SK-N-SH treated with all-trans-retinoic acid at 6 μM for 48 hours (cell line): ENCODE measurements around the gene SARS1.

Experiments
- ATAC-seq: fragments of 200-7000 bp; cut with Tn5 transposase; 3 replicates; pipeline ENCODE4 v1.9.1; 2020; ENCODE audit warnings: mild to moderate bottlenecking, moderate library complexity
- BACH2 ChIP-seq: fragments of 250-450 bp; sonication (Bioruptor Pico); IDR thresholded peaks from 2 replicates; pipeline ENCODE4 v1.9.0; 2021; ENCODE audit warnings: mild to moderate bottlenecking, borderline replicate concordance
- CREB5 ChIP-seq: fragments of 250-450 bp; sonication (Bioruptor Pico); IDR thresholded peaks from 2 replicates; pipeline ENCODE4 v1.5.1; 2020; ENCODE audit warnings: low read depth, mild to moderate bottlenecking, moderate library complexity
- CSDC2 ChIP-seq: fragments of 250-450 bp; sonication (Bioruptor Pico); IDR thresholded peaks from 2 replicates; pipeline ENCODE4 v1.5.0; 2020; ENCODE audit warnings: mild to moderate bottlenecking, moderate library complexity
- CSRNP3 ChIP-seq: fragments of 250-450 bp; sonication (Bioruptor Pico); IDR thresholded peaks from 2 replicates; pipeline ENCODE4 v1.5.1; 2021; ENCODE audit warnings: mild to moderate bottlenecking, moderate library complexity
- ESRRG ChIP-seq: fragments of 250-450 bp; sonication (Bioruptor Pico); IDR thresholded peaks from 2 replicates; pipeline ENCODE4 v1.6.1; 2021; ENCODE audit warnings: mild to moderate bottlenecking
- GLIS3 ChIP-seq: fragments of 250-450 bp; sonication (Bioruptor Pico); IDR thresholded peaks from 2 replicates; pipeline ENCODE4 v1.5.0; 2020; ENCODE audit warnings: mild to moderate bottlenecking, moderate library complexity
- ISL1 ChIP-seq: fragments of 250-450 bp; sonication (Bioruptor Pico); IDR thresholded peaks from 2 replicates; pipeline ENCODE4 v2.1.2; 2022; ENCODE audit warnings: mild to moderate bottlenecking, moderate library complexity
- OSR1 ChIP-seq: fragments of 250-450 bp; sonication (Bioruptor Pico); IDR thresholded peaks from 2 replicates; pipeline ENCODE4 v1.8.0; 2022; ENCODE audit warnings: moderate library complexity, mild to moderate bottlenecking, inconsistent platforms
- PATZ1 ChIP-seq: fragments of 250-450 bp; sonication (Bioruptor Pico); IDR thresholded peaks from 2 replicates; pipeline ENCODE4 v1.8.0; 2020; ENCODE audit warnings: mild to moderate bottlenecking, moderate library complexity, borderline replicate concordance
- POU6F1 ChIP-seq: fragments of 250-450 bp; sonication (Bioruptor Pico); IDR thresholded peaks from 2 replicates; pipeline ENCODE4 v1.8.0; 2021; ENCODE audit warnings: low read depth, mild to moderate bottlenecking, moderate library complexity, borderline replicate concordance
- PPARA ChIP-seq: fragments of 250-450 bp; sonication (Bioruptor Pico); IDR thresholded peaks from 2 replicates; pipeline ENCODE4 v1.5.0; 2020; ENCODE audit warnings: mild to moderate bottlenecking, borderline replicate concordance
- RARB ChIP-seq: fragments of 250-450 bp; sonication (Bioruptor Pico); IDR thresholded peaks from 2 replicates; pipeline ENCODE4 v1.8.0; 2021; ENCODE audit warnings: mild to moderate bottlenecking, moderate library complexity
- SNAI2 ChIP-seq: fragments of 250-450 bp; sonication (Bioruptor Pico); IDR thresholded peaks from 2 replicates; pipeline ENCODE4 v1.5.0; 2020; ENCODE audit warnings: mild to moderate bottlenecking, moderate library complexity
- TCF4 ChIP-seq: fragments of 250-450 bp; sonication (Bioruptor Pico); IDR thresholded peaks from 2 replicates; pipeline ENCODE4 v1.8.0; 2021; ENCODE audit warnings: mild to moderate bottlenecking, moderate library complexity, borderline replicate concordance
- TOX ChIP-seq: fragments of 250-450 bp; sonication (Bioruptor Pico); IDR thresholded peaks from 2 replicates; pipeline ENCODE4 v1.8.0; 2021; ENCODE audit warnings: mild to moderate bottlenecking, moderate library complexity, borderline replicate concordance
- TSHZ2 ChIP-seq: fragments of 250-450 bp; sonication (Bioruptor Pico); IDR thresholded peaks from 2 replicates; pipeline ENCODE4 v1.5.0; 2020; ENCODE audit warnings: mild to moderate bottlenecking, moderate library complexity
- ZC3H10 ChIP-seq: fragments of 250-450 bp; sonication (Bioruptor Pico); IDR thresholded peaks from 2 replicates; pipeline ENCODE4 v1.5.1; 2021; ENCODE audit warnings: mild to moderate bottlenecking, moderate library complexity
- ZFP3 ChIP-seq: fragments of 250-450 bp; sonication (Bioruptor Pico); IDR thresholded peaks from 2 replicates; pipeline ENCODE4 v1.5.0; 2020; ENCODE audit warnings: mild to moderate bottlenecking, moderate library complexity
- ZFP30 ChIP-seq: fragments of 450-650 bp; formaldehyde crosslinking; IDR thresholded peaks from 2 replicates; pipeline ENCODE4 v1.5.0; 2022; ENCODE audit warnings: mild to moderate bottlenecking, moderate library complexity
- ZNF565 ChIP-seq: fragments of 450-650 bp; formaldehyde crosslinking; conservative IDR thresholded peaks from 2 replicates; pipeline ENCODE4 v1.5.0; 2020; ENCODE audit warnings: low read depth, mild to moderate bottlenecking, moderate library complexity
- ZNF70 ChIP-seq: fragments of 450-650 bp; formaldehyde crosslinking; IDR thresholded peaks from 2 replicates; pipeline ENCODE4 v1.5.0; 2020; ENCODE audit warnings: mild to moderate bottlenecking, moderate library complexity
- ZNF8 ChIP-seq: fragments of 450-650 bp; formaldehyde crosslinking; IDR thresholded peaks from 2 replicates; pipeline ENCODE4 v1.5.0; 2020; ENCODE audit warnings: mild to moderate bottlenecking, moderate library complexity

The SARS1 gene

GRCh38 chr1:109265016-109265415, 51.3 kb downstream of the SARS1 start:
- TF ChIP-seq SNAI2 (no peak), TOX (CRISPR knock-in tag) (no peak), ESRRG (CRISPR knock-in tag) (no peak), ZNF8 (no peak), BACH2 (no peak), ZFP3 (CRISPR knock-in tag) (no peak), OSR1 (no peak)
- ATAC-seq, result no peak

- TF ChIP-seq ZNF70 (CRISPR knock-in tag) (no peak), ZC3H10 (CRISPR knock-in tag) (no peak), ZNF565 (CRISPR knock-in tag) (no peak), PPARA (CRISPR knock-in tag) (no peak), ISL1 (CRISPR knock-in tag) (no peak), ZFP30 (no peak), BACH2 (no peak), RARB (CRISPR knock-in tag) (no peak), ZFP3 (CRISPR knock-in tag) (no peak), CSDC2 (CRISPR knock-in tag) (no peak), TCF4 (no peak), CREB5 (CRISPR knock-in tag) (no peak), OSR1 (no peak), SNAI2 (no peak), CSRNP3 (CRISPR knock-in tag) (no peak)
- no peak for ATAC-seq
These were observed 52.1 kb downstream of the SARS1 start for GRCh38 chr1:109265741-109266330.

- TF ChIP-seq PATZ1 (CRISPR knock-in tag) (no peak), CSDC2 (CRISPR knock-in tag) (no peak), OSR1 (no peak), ZNF8 (no peak), ESRRG (CRISPR knock-in tag) (no peak), RARB (CRISPR knock-in tag) (no peak), POU6F1 (no peak), TCF4 (no peak), CREB5 (CRISPR knock-in tag) (no peak), ZFP3 (CRISPR knock-in tag) (no peak), CSRNP3 (CRISPR knock-in tag) (no peak), ISL1 (CRISPR knock-in tag) (no peak), GLIS3 (CRISPR knock-in tag) (no peak), ZNF70 (CRISPR knock-in tag) (no peak), TOX (CRISPR knock-in tag) (no peak), ZC3H10 (CRISPR knock-in tag) (no peak), TSHZ2 (CRISPR knock-in tag) (no peak)
- ATAC-seq, result no peak
These were observed 53.2 kb downstream of the SARS1 start for GRCh38 chr1:109266965-109267364.
